ENCODE results near the gene SLC2A8. TPM values are rescaled to one million over a fixed set of nuclear protein-coding genes. Genes with fewer than 3 reads are reported as not detected.

SLC2A8 gene
- total RNA-seq, 1 experiment from 2014 or later: 16.8 TPM

DNA sequence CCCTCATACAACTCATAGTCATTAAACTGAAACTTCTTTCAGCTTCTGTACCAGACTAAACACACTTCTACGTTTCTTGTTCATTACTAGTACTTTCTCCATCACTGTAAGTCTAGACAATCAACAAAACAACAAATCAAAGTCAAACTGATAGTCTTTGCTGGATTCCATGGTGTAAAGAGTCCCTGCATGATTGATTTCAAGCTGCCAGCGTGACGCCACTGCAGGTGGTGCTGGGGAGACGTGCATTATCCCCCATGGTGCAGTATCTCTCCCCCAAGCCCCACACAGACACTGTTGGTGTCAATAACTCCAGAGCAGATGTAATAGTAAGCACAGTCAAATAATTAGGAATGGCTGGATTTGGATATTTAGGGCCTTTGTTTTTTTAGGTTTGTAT is 10.7 kb upstream of the SLC2A8 start (continued):
- TF ChIP-seq, protein P1, sequence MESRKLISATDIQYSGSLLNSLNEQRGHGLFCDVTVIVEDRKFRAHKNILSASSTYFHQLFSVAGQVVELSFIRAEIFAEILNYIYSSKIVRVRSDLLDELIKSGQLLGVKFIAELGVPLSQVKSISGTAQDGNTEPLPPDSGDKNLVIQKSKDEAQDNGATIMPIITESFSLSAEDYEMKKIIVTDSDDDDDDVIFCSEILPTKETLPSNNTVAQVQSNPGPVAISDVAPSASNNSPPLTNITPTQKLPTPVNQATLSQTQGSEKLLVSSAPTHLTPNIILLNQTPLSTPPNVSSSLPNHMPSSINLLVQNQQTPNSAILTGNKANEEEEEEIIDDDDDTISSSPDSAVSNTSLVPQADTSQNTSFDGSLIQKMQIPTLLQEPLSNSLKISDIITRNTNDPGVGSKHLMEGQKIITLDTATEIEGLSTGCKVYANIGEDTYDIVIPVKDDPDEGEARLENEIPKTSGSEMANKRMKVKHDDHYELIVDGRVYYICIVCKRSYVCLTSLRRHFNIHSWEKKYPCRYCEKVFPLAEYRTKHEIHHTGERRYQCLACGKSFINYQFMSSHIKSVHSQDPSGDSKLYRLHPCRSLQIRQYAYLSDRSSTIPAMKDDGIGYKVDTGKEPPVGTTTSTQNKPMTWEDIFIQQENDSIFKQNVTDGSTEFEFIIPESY (IDR thresholded peaks at IDR 0.05; ENCODE audit: extremely low read depth, insufficient replicate concordance, low read length): no peak
- no peak for TF ChIP-seq JUND (IDR thresholded peaks at IDR 0.05)
- TF ChIP-seq, protein P2, sequence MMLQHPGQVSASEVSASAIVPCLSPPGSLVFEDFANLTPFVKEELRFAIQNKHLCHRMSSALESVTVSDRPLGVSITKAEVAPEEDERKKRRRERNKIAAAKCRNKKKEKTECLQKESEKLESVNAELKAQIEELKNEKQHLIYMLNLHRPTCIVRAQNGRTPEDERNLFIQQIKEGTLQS (IDR thresholded peaks at IDR 0.05): no peak
- TF ChIP-seq, protein P3, sequence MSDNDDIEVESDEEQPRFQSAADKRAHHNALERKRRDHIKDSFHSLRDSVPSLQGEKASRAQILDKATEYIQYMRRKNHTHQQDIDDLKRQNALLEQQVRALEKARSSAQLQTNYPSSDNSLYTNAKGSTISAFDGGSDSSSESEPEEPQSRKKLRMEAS (IDR thresholded peaks at IDR 0.05): no peak

DNA sequence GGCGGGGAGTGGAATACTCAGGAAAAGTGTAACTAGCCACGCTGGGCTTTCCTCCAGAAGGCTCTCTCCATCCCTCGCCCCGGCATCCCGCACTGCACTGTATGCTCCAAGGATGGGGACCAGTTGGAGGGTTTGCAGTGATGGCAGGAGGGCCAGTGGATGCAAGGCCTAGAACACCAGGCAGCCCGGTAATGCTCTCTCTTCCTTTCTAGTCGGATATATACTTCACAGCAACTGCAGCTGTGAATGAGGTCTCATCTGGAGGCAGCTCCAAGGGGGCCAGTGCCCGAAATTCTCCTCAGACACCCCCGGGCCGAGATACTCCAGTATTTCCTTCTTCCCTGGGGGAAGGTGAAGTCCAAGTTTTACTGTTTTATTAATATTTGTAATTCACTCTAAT is 10.0 kb upstream of the SLC2A8 start:
- peaks cover 44% of the 10 kb centered on the region for H3K27me3 ChIP-seq (ENCODE audit: insufficient read depth, low read length)
- BruUV-seq (replicated peaks): no TSS peak
- DNase-seq (ENCODE audit: low read depth, low spot score) (no peak), ATAC-seq (no peak)
- intact Hi-C loops (cut with micrococcal nuclease): no loop called here
- no peak overlapping the region for H3K4me3 ChIP-seq (replicated peaks in 1 of 2; ENCODE audit: low read depth in 1 of 2, low read length in 2 of 2)
- H3K27ac ChIP-seq (ENCODE audit: low read depth, low read length): no peak overlapping the region
- no peaks in the 10 kb centered on the region for H4K20me1 ChIP-seq (ENCODE audit: insufficient read depth)
- RAD21 ChIA-PET (ENCODE audit: low non-redundant PET in 1 of 2, low total read pairs in 2 of 2, uncharacterized antibody in 2 of 2, unreplicated experiment in 2 of 2): no interaction called here
- CTCF ChIA-PET: interaction anchor here (0.7 kb wide), 1 partner anchor 18 kb away, joined by 3 read pairs; no protein-coding TSS in a partner anchor
- no peak overlapping the region for H2AFZ ChIP-seq (ENCODE audit: low read depth, low read length, poor library complexity, severe bottlenecking)
- no peak overlapping the region for H3K4me2 ChIP-seq (ENCODE audit: low read length)
- no peaks in the 10 kb centered on the region for H3K36me3 ChIP-seq (ENCODE audit: control insufficient read depth in 1 of 2, insufficient read depth in 2 of 2, low read length in 2 of 2)
- no peak overlapping the region for H3K9ac ChIP-seq (ENCODE audit: low read length)
- no peaks in the 10 kb centered on the region for H3K79me2 ChIP-seq (ENCODE audit: insufficient read depth, low read length)
- TF ChIP-seq ZFX (IDR thresholded peaks at IDR 0.05) (no peak), POLR2AphosphoS5 (IDR thresholded peaks at IDR 0.05; ENCODE audit: low read depth, low read length) (no peak), CEBPB (IDR thresholded peaks at IDR 0.05; ENCODE audit: low read depth) (no peak), JUND (IDR thresholded peaks at IDR 0.05) (no peak), EZH2 (IDR thresholded peaks at IDR 0.05) (no peak), ELF1 (IDR thresholded peaks at IDR 0.05; ENCODE audit: borderline replicate concordance, low read depth) (no peak), TCF7L2 (IDR thresholded peaks at IDR 0.05; ENCODE audit: borderline replicate concordance, extremely low read depth, insufficient read depth, insufficient read length) (no peak), POLR2A (IDR thresholded peaks at IDR 0.05; ENCODE audit: borderline replicate concordance, extremely low read depth, insufficient read depth, insufficient read length) (no peak), CBX3 (IDR thresholded peaks at IDR 0.05; ENCODE audit: low read depth) (no peak), RAD21 (IDR thresholded peaks at IDR 0.05; ENCODE audit: low read depth) (no peak)
- TF ChIP-seq, protein P3 (IDR thresholded peaks at IDR 0.05): no peak
- TF ChIP-seq, protein P2 (IDR thresholded peaks at IDR 0.05): no peak
- TF ChIP-seq, protein P4, sequence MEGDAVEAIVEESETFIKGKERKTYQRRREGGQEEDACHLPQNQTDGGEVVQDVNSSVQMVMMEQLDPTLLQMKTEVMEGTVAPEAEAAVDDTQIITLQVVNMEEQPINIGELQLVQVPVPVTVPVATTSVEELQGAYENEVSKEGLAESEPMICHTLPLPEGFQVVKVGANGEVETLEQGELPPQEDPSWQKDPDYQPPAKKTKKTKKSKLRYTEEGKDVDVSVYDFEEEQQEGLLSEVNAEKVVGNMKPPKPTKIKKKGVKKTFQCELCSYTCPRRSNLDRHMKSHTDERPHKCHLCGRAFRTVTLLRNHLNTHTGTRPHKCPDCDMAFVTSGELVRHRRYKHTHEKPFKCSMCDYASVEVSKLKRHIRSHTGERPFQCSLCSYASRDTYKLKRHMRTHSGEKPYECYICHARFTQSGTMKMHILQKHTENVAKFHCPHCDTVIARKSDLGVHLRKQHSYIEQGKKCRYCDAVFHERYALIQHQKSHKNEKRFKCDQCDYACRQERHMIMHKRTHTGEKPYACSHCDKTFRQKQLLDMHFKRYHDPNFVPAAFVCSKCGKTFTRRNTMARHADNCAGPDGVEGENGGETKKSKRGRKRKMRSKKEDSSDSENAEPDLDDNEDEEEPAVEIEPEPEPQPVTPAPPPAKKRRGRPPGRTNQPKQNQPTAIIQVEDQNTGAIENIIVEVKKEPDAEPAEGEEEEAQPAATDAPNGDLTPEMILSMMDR (IDR thresholded peaks at IDR 0.05 in 2 of 3, conservative IDR thresholded peaks at IDR 0.05 in 1 of 3; ENCODE audit: borderline replicate concordance in 1 of 3, insufficient read depth in 1 of 3, low read depth in 2 of 3, low read length in 2 of 3): no peak
- H3K9me3 ChIP-seq (ENCODE audit: control insufficient read depth in 1 of 2, insufficient read depth in 1 of 2, low read depth in 1 of 2, low read length in 2 of 2): no peaks in the 10 kb centered on the region
- peaks cover 37 to 45% of the 10 kb centered on the region in 2 experiments for H3K4me1 ChIP-seq (ENCODE audit: control insufficient read depth in 1 of 2, insufficient read depth in 2 of 2, low read length in 2 of 2)
- no peaks in the 10 kb centered on the region for H3K9me2 ChIP-seq (ENCODE audit: insufficient read depth)
- POLR2A ChIA-PET: no interaction called here
